Inflammatory macrophage treated with lipopolysaccharide for 4 hours (primary cell): ENCODE measurements around the gene ARHGAP12.
"Not testable (repeated sequence)": the region's sequence is repeated elsewhere in the genome, so short reads cannot be mapped to it uniquely, and the experiment has no call there.

Source experiments
- DNase-seq: peaks from one replicate; pipeline ENCODE4 v3.0.0-alpha.2; 2020

Gene ARHGAP12

GRCh38 chr10:31923389-31923788, 5.2 kb downstream of the ARHGAP12 start:
- DNase-seq, result no peak

- peak; percentile 36 for DNase-seq
These were observed 7.6 kb downstream of the ARHGAP12 start for GRCh38 chr10:31921031-31921430.

- DNase-seq, result no peak
These were observed 8.1 kb downstream of the ARHGAP12 start for GRCh38 chr10:31920538-31920937.

GRCh38 chr10:31918671-31919409, 9.8 kb downstream of the ARHGAP12 start:
- peak; percentile 83 for DNase-seq

- DNase-seq, result peak; percentile 17
These were observed 14.3 kb downstream of the ARHGAP12 start for GRCh38 chr10:31914370-31914769.

- no peak for DNase-seq
These were observed 15.5 kb downstream of the ARHGAP12 start for GRCh38 chr10:31912898-31913850.

GRCh38 chr10:31912289-31912688, 16.3 kb downstream of the ARHGAP12 start:
- no peak for DNase-seq

GRCh38 chr10:31910016-31910415, 18.6 kb downstream of the ARHGAP12 start:
- no peak for DNase-seq

- DNase-seq, result no peak
These were observed 20.5 kb downstream of the ARHGAP12 start for GRCh38 chr10:31908157-31908556.

- no peak for DNase-seq
These were observed 22.6 kb downstream of the ARHGAP12 start for GRCh38 chr10:31906039-31906438.

- DNase-seq, result no peak
These were observed 23.0 kb downstream of the ARHGAP12 start for GRCh38 chr10:31905586-31905985.

- DNase-seq, result no peak
These were observed 26.0 kb downstream of the ARHGAP12 start for GRCh38 chr10:31902625-31903024.

GRCh38 chr10:31897506-31897905, 31.1 kb downstream of the ARHGAP12 start:
- no peak for DNase-seq

GRCh38 chr10:31896968-31897384, 31.7 kb downstream of the ARHGAP12 start:
- no peak for DNase-seq

GRCh38 chr10:31895722-31896121, 32.9 kb downstream of the ARHGAP12 start:
- not testable (repeated sequence) for DNase-seq

GRCh38 chr10:31888442-31888841, 40.2 kb downstream of the ARHGAP12 start:
- DNase-seq, result no peak

- DNase-seq, result no peak
These were observed 40.8 kb downstream of the ARHGAP12 start for GRCh38 chr10:31887850-31888249.

- no peak for DNase-seq
These were observed 41.7 kb downstream of the ARHGAP12 start for GRCh38 chr10:31886885-31887284.

- no peak for DNase-seq
These were observed 42.7 kb downstream of the ARHGAP12 start for GRCh38 chr10:31885971-31886370.

- DNase-seq, result peak; percentile 22
These were observed 44.2 kb downstream of the ARHGAP12 start for GRCh38 chr10:31884386-31884785.

- DNase-seq, result peak; percentile 73
These were observed 45.2 kb downstream of the ARHGAP12 start for GRCh38 chr10:31883397-31883796.

- no peak for DNase-seq
These were observed 50.1 kb downstream of the ARHGAP12 start for GRCh38 chr10:31878486-31878885.

GRCh38 chr10:31876652-31877352, 51.8 kb downstream of the ARHGAP12 start:
- peak; percentile 79 for DNase-seq
